ENCODE results near the gene GIPC2. TPM values are rescaled to one million over a fixed set of nuclear protein-coding genes. Genes with fewer than 3 reads are reported as not detected.

The GIPC2 gene
- total and polyA plus RNA-seq, 2 donors (not counting 1 experiment from before 2014, with no cell fraction given), result 0.50 to 0.56 TPM

DNA sequence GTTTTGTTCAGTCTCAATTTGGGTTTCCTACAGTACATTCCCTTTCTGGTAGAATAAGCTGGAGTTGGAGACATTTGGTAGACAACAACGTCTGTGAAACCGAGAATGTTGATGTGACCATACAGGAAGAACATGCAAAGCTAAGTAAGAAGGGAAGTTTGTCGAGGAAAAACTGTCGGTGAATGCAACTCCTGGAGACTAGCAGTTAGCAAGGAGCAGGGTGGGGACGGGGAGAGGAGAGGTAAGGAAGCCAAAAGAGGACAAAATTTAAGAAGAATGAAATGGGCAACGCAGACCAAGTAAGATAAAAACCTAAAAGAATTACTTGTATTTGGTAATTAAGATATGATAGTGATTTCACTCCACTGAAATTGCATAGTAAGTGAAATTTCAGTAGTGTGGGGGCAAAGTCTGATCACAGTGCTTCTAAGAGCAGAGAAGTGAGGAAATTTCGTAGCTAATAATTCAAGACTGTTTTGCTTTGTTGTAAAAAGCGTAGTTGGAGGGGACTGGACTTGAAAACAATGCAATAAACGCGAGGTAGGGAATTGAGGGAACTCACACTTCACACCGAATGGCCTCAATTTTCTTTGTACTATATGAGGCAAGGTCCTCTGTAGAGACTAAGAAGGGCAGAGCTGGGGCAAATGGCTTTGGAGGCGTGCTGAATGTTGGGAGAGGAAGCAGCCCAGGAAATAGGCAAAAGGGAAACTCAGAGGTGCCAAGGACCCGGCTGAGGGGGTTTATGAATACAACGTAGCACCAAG lies 787 bp upstream of the GIPC2 start:
- no peaks in the 10 kb centered on the region for H3K9me3 ChIP-seq (ENCODE audit: control insufficient read depth, insufficient read depth, low read depth, low read length)
- DNase-seq (ENCODE audit: low read depth in 2 of 2), result no peak
- no peaks in the 10 kb centered on the region for H4K20me1 ChIP-seq (ENCODE audit: control insufficient read depth, extremely low read depth, insufficient read depth, low read length)
- H3K27ac ChIP-seq (ENCODE audit: insufficient read depth, low read length), result no peak overlapping the region
- no peak overlapping the region for H3K4me2 ChIP-seq (ENCODE audit: extremely low read depth, insufficient read depth, low read length)
- H3K4me1 ChIP-seq (ENCODE audit: control insufficient read depth, extremely low read depth, insufficient read depth, low read length), result no peaks in the 10 kb centered on the region
- H3K27me3 ChIP-seq (ENCODE audit: control insufficient read depth, insufficient read depth, low read length), result no peaks in the 10 kb centered on the region
- no peak overlapping the region for H2AFZ ChIP-seq (ENCODE audit: low read length)
- no peak overlapping the region for H3K9ac ChIP-seq (ENCODE audit: insufficient read depth, low read length)
- H3K36me3 ChIP-seq (ENCODE audit: control insufficient read depth, insufficient read depth, low read length), result no peaks in the 10 kb centered on the region
- H3K79me2 ChIP-seq (ENCODE audit: control insufficient read depth, insufficient read depth, low read length), result no peaks in the 10 kb centered on the region
- peak; percentile 15 for TF ChIP-seq EZH2 (IDR thresholded peaks at IDR 0.05; ENCODE audit: low read length, missing control alignments)
- TF ChIP-seq, protein P1, sequence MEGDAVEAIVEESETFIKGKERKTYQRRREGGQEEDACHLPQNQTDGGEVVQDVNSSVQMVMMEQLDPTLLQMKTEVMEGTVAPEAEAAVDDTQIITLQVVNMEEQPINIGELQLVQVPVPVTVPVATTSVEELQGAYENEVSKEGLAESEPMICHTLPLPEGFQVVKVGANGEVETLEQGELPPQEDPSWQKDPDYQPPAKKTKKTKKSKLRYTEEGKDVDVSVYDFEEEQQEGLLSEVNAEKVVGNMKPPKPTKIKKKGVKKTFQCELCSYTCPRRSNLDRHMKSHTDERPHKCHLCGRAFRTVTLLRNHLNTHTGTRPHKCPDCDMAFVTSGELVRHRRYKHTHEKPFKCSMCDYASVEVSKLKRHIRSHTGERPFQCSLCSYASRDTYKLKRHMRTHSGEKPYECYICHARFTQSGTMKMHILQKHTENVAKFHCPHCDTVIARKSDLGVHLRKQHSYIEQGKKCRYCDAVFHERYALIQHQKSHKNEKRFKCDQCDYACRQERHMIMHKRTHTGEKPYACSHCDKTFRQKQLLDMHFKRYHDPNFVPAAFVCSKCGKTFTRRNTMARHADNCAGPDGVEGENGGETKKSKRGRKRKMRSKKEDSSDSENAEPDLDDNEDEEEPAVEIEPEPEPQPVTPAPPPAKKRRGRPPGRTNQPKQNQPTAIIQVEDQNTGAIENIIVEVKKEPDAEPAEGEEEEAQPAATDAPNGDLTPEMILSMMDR (conservative IDR thresholded peaks at IDR 0.05 in 1 of 2, IDR thresholded peaks at IDR 0.05 in 1 of 2; ENCODE audit: low read depth in 1 of 2, low read length in 2 of 2), result no peak
- peak overlapping the region in 1 of 4 experiments; percentile 48 for H3K4me3 ChIP-seq (replicated peaks in 1 of 4; ENCODE audit: control extremely low read depth in 1 of 4, insufficient read depth in 1 of 4, low read depth in 3 of 4, low read length in 4 of 4)

DNA sequence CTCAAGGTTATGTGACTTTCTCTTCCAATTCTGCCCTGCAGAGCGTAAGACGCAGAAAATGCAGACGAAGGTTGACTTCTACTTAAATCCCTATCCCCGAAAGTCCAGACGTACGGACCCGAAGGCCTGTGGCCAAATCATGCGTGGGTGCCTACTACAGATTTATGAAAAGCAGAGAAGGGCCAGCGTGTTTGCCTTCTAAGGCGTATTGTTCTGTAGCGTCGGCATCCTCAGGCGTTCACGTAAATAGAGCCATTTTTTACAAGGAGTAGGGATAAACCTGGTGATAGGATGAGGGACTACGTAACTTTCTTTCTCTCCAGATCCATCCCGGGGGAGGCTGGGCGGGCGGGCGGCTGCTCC lies 222 bp upstream of the GIPC2 start:
- Histone ChIP-seq H3K9ac (ENCODE audit: insufficient read depth, low read length) (no peak overlapping the region), H3K79me2 (ENCODE audit: control insufficient read depth, insufficient read depth, low read length) (no peaks in the 10 kb centered on the region)

DNA sequence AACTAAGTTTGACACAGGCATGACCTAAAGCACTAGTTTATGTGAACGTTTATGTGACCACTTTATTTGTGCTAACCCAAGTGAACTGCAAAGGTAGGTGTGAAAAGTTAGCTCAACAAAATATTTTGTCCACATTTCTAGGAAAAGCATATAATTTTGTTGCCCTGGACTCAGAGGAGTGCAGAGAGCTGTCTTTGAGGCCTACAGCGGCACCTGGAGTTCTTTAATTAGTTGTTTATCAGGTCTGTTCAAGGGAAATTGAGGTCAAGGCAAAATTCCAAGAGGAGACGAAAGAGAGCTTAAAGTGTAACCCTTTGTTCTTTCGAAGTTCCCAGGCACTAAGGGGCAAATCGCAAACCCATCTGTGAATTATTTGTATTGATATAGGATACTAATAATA lies 1.3 kb downstream of the GIPC2 start:
- H2AFZ ChIP-seq (ENCODE audit: low read length), result no peak overlapping the region
- no peaks in the 10 kb centered on the region for H3K27me3 ChIP-seq (ENCODE audit: control insufficient read depth, insufficient read depth, low read length)
- H3K36me3 ChIP-seq (ENCODE audit: control insufficient read depth, insufficient read depth, low read length), result no peaks in the 10 kb centered on the region
- H3K79me2 ChIP-seq (ENCODE audit: control insufficient read depth, insufficient read depth, low read length), result no peaks in the 10 kb centered on the region
- no peaks in the 10 kb centered on the region for H4K20me1 ChIP-seq (ENCODE audit: control insufficient read depth, extremely low read depth, insufficient read depth, low read length)
- H3K4me2 ChIP-seq (ENCODE audit: extremely low read depth, insufficient read depth, low read length), result no peak overlapping the region
- H3K27ac ChIP-seq (ENCODE audit: insufficient read depth, low read length), result no peak overlapping the region
- H3K4me3 ChIP-seq (replicated peaks in 1 of 4; ENCODE audit: control extremely low read depth in 1 of 4, insufficient read depth in 1 of 4, low read depth in 3 of 4, low read length in 4 of 4), result peak overlapping the region in 1 of 4 experiments; percentile 64
- DNase-seq (ENCODE audit: low read depth in 2 of 2), result no peak
- no peaks in the 10 kb centered on the region for H3K4me1 ChIP-seq (ENCODE audit: control insufficient read depth, extremely low read depth, insufficient read depth, low read length)
- H3K9me3 ChIP-seq (ENCODE audit: control insufficient read depth, insufficient read depth, low read depth, low read length), result no peaks in the 10 kb centered on the region
- TF ChIP-seq EZH2 (IDR thresholded peaks at IDR 0.05; ENCODE audit: low read length, missing control alignments), result no peak
- TF ChIP-seq, protein P1 (conservative IDR thresholded peaks at IDR 0.05 in 1 of 2, IDR thresholded peaks at IDR 0.05 in 1 of 2; ENCODE audit: low read depth in 1 of 2, low read length in 2 of 2), result no peak
- no peak overlapping the region for H3K9ac ChIP-seq (ENCODE audit: insufficient read depth, low read length)

More for the DNA sequence above, 222 bp upstream of the GIPC2 start:
- Histone ChIP-seq H3K27ac (ENCODE audit: insufficient read depth, low read length) (no peak overlapping the region), H3K9me3 (ENCODE audit: control insufficient read depth, insufficient read depth, low read depth, low read length) (no peaks in the 10 kb centered on the region), H3K27me3 (ENCODE audit: control insufficient read depth, insufficient read depth, low read length) (no peaks in the 10 kb centered on the region), H3K4me2 (ENCODE audit: extremely low read depth, insufficient read depth, low read length) (peak overlapping the region; percentile 90), H3K4me1 (ENCODE audit: control insufficient read depth, extremely low read depth, insufficient read depth, low read length) (no peaks in the 10 kb centered on the region), H3K4me3 (replicated peaks in 1 of 4; ENCODE audit: control extremely low read depth in 1 of 4, insufficient read depth in 1 of 4, low read depth in 3 of 4, low read length in 4 of 4) (peak overlapping the region; percentile 39 to 64 (median 45)), H3K36me3 (ENCODE audit: control insufficient read depth, insufficient read depth, low read length) (no peaks in the 10 kb centered on the region), H4K20me1 (ENCODE audit: control insufficient read depth, extremely low read depth, insufficient read depth, low read length) (no peaks in the 10 kb centered on the region), H2AFZ (ENCODE audit: low read length) (no peak overlapping the region)
- TF ChIP-seq, protein P1 (conservative IDR thresholded peaks at IDR 0.05 in 1 of 2, IDR thresholded peaks at IDR 0.05 in 1 of 2; ENCODE audit: low read depth in 1 of 2, low read length in 2 of 2), result no peak
- TF ChIP-seq EZH2 (IDR thresholded peaks at IDR 0.05; ENCODE audit: low read length, missing control alignments), result no peak
- DNase-seq (ENCODE audit: low read depth in 2 of 2), result no peak

All from fibroblast of lung (primary cell).